H9 (cell line): ENCODE data around the gene CAMTA1. TPM values are rescaled to one million over a fixed set of nuclear protein-coding genes. Genes with fewer than 3 reads are reported as not detected.

Experiments
- DNase-seq: peaks from one replicate; pipeline ENCODE4 v3.0.0-alpha.2; 2017
- H2AFZ ChIP-seq: one replicate; pipeline ENCODE4 v1.6.1; 2013; ENCODE audit warnings: mild to moderate bottlenecking, low read length, control low read depth, moderate library complexity
- H2AK5ac ChIP-seq: 2 replicates; pipeline ENCODE4 v1.6.1; 2013; ENCODE audit warnings: low read length, control low read depth, mixed read lengths; ENCODE audit not compliant: insufficient read length
- H2BK120ac ChIP-seq: one replicate; pipeline ENCODE4 v1.6.1; 2013; ENCODE audit warnings: low read depth, mild to moderate bottlenecking, low read length, control low read depth, inconsistent platforms; ENCODE audit not compliant: poor library complexity, severe bottlenecking
- H2BK12ac ChIP-seq: 2 replicates; pipeline ENCODE4 v1.6.1; 2013; ENCODE audit warnings: low read length, control low read depth, mixed read lengths, low read depth; ENCODE audit not compliant: insufficient read length
- H2BK15ac ChIP-seq: 2 replicates; pipeline ENCODE4 v1.6.1; 2013; ENCODE audit warnings: low read depth, low read length, control low read depth
- H2BK20ac ChIP-seq: one replicate; pipeline ENCODE4 v1.6.1; 2013; ENCODE audit warnings: low read depth, mild to moderate bottlenecking, low read length, control low read depth, inconsistent platforms; ENCODE audit not compliant: poor library complexity, severe bottlenecking
- H2BK5ac ChIP-seq: 2 replicates; pipeline ENCODE4 v1.6.1; 2013; ENCODE audit warnings: low read length, control low read depth, mixed read lengths; ENCODE audit not compliant: insufficient read length
- H3K14ac ChIP-seq: 2 replicates; pipeline ENCODE4 v1.6.1; 2013; ENCODE audit warnings: low read length, control low read depth; ENCODE audit not compliant: insufficient read depth
- H3K18ac ChIP-seq: 2 replicates; pipeline ENCODE4 v1.6.1; 2013; ENCODE audit warnings: low read depth, mild to moderate bottlenecking, mixed read lengths, low read length, control low read depth; ENCODE audit not compliant: insufficient read length
- H3K23ac ChIP-seq: 2 replicates; pipeline ENCODE4 v1.6.1; 2013; ENCODE audit warnings: low read length, control low read depth, mixed read lengths, low read depth; ENCODE audit not compliant: insufficient read length
- H3K23me2 ChIP-seq: 2 replicates; pipeline ENCODE4 v1.6.1; 2013; ENCODE audit warnings: low read depth, mild to moderate bottlenecking, mixed read lengths, low read length, control low read depth; ENCODE audit not compliant: insufficient read length, poor library complexity, severe bottlenecking
- H3K27ac ChIP-seq: 2 replicates; pipeline ENCODE4 v1.5.1; 2013; ENCODE audit warnings: low read length, control low read depth, mixed read lengths, low read depth; ENCODE audit not compliant: insufficient read length
- H3K27me3 ChIP-seq: 2 replicates; pipeline ENCODE4 v1.6.1; 2013; ENCODE audit warnings: low read length, control low read depth, inconsistent platforms; ENCODE audit not compliant: insufficient read depth
- H3K4ac ChIP-seq: 2 replicates; pipeline ENCODE4 v1.6.1; 2013; ENCODE audit warnings: low read depth, mild to moderate bottlenecking, control low read depth, inconsistent platforms, low read length, moderate library complexity
- H3K4me1 ChIP-seq: 2 replicates; pipeline ENCODE4 v1.6.1; 2013; ENCODE audit warnings: low read length, control low read depth, inconsistent platforms; ENCODE audit not compliant: insufficient read depth
- H3K4me2 ChIP-seq: 2 replicates; pipeline ENCODE4 v1.6.1; 2013; ENCODE audit warnings: low read length, control low read depth, mixed read lengths; ENCODE audit not compliant: insufficient read length, insufficient read depth
- H3K56ac ChIP-seq: 2 replicates; pipeline ENCODE4 v1.6.1; 2013; ENCODE audit warnings: low read depth, mild to moderate bottlenecking, mixed read lengths, low read length, control low read depth; ENCODE audit not compliant: insufficient read length
- H3K79me1 ChIP-seq: 2 replicates; pipeline ENCODE4 v1.6.1; 2013; ENCODE audit warnings: low read depth, mild to moderate bottlenecking, moderate library complexity, low read length, control low read depth, inconsistent platforms; ENCODE audit not compliant: insufficient read depth, poor library complexity, severe bottlenecking
- H3K79me2 ChIP-seq: 2 replicates; pipeline ENCODE4 v1.6.1; 2013; ENCODE audit warnings: low read length, control low read depth, inconsistent platforms; ENCODE audit not compliant: insufficient read depth
- H3K9ac ChIP-seq: 2 replicates; pipeline ENCODE4 v1.6.1; 2013; ENCODE audit warnings: low read length, control low read depth, mixed read lengths; ENCODE audit not compliant: insufficient read length; ENCODE audit errors: extremely low read depth
- H3K9me3 ChIP-seq: one replicate; pipeline ENCODE4 v1.6.1; 2013; ENCODE audit warnings: low read depth, low read length, inconsistent platforms; ENCODE audit not compliant: control insufficient read depth
- H3T11ph ChIP-seq: one replicate; pipeline ENCODE4 v1.6.1; 2013; ENCODE audit warnings: mild to moderate bottlenecking, low read length, control low read depth, inconsistent platforms
- H4K20me1 ChIP-seq: one replicate; pipeline ENCODE4 v1.6.1; 2013; ENCODE audit not compliant: control insufficient read depth, insufficient read length, insufficient read depth
- H4K5ac ChIP-seq: 2 replicates; pipeline ENCODE4 v1.6.1; 2013; ENCODE audit warnings: low read depth, mild to moderate bottlenecking, mixed read lengths, low read length, control low read depth; ENCODE audit not compliant: insufficient read length
- H4K8ac ChIP-seq: replicated peaks from 2 replicates; pipeline ENCODE4 v1.6.1; 2013; ENCODE audit warnings: low read length, control low read depth, mixed read lengths, low read depth; ENCODE audit not compliant: insufficient read length
- H4K91ac ChIP-seq: 2 replicates; pipeline ENCODE4 v1.6.1; 2013; ENCODE audit warnings: low read depth, mild to moderate bottlenecking, moderate library complexity, mixed read lengths, low read length, control low read depth; ENCODE audit not compliant: insufficient read length
- H3K27ac Mint-ChIP-seq, 3 experiments: 2 replicates in 2 of 3; 3 replicates in 1 of 3; pipeline ENCODE4 v1.8.0; 2020 to 2021; ENCODE audit warnings: mixed read lengths in 3 of 3, mild to moderate bottlenecking in 1 of 3, moderate library complexity in 1 of 3
- H3K27me3 Mint-ChIP-seq: 2 replicates; pipeline ENCODE4 v1.8.0; 2021; ENCODE audit warnings: low read depth, mild to moderate bottlenecking, moderate library complexity, mixed read lengths
- H3K36me3 Mint-ChIP-seq, 3 experiments: 2 replicates in 2 of 3; 3 replicates in 1 of 3; pipeline ENCODE4 v1.8.0; 2020 to 2021; ENCODE audit warnings: low read depth in 3 of 3, mixed read lengths in 3 of 3; ENCODE audit not compliant: insufficient read depth in 1 of 3
- H3K4me1 Mint-ChIP-seq, 2 experiments: 2 replicates each; pipeline ENCODE4 v1.8.0; 2020; ENCODE audit warnings: mixed read lengths in 2 of 2
- H3K4me3 Mint-ChIP-seq, 2 experiments: 2 replicates in 1 of 2; 3 replicates in 1 of 2; pipeline ENCODE4 v1.8.0; 2020 to 2021; ENCODE audit warnings: mild to moderate bottlenecking in 2 of 2, mixed read lengths in 2 of 2, moderate library complexity in 1 of 2
- H3K9me3 Mint-ChIP-seq, 2 experiments: 2 replicates in 1 of 2; 3 replicates in 1 of 2; pipeline ENCODE4 v1.8.0; 2020; ENCODE audit warnings: mild to moderate bottlenecking in 2 of 2, mixed read lengths in 2 of 2, moderate library complexity in 1 of 2
- WGBS: extraction: QIAGEN DNeasy Blood & Tissue Kit; methylation state at CpG from one replicate; pipeline ENCODE4 v1.1.7; 2013; ENCODE audit warnings: missing lambda C conversion rate, low lambda C conversion rate, mixed read lengths; ENCODE audit not compliant: insufficient read length; ENCODE audit errors: extremely low coverage; 5-methylcytosine and 5-hydroxymethylcytosine counted together
- total RNA-seq: library from RNA; stranded (reverse); gene quantifications from 2 replicates; pipeline ENCODE4 v1.2.1, GENCODE V29; 2021
- TF ChIP-seq, protein P1 (sequence below): fragments of 200-600 bp; sonication (generic); conservative IDR thresholded peaks from 3 replicates; pipeline ENCODE4 v1.8.0; 2021; ENCODE audit warnings: antibody characterized with exemption, mild to moderate bottlenecking

The CAMTA1 gene
- total RNA-seq, 1 experiment from 2014 or later, result 115 TPM

DNA sequence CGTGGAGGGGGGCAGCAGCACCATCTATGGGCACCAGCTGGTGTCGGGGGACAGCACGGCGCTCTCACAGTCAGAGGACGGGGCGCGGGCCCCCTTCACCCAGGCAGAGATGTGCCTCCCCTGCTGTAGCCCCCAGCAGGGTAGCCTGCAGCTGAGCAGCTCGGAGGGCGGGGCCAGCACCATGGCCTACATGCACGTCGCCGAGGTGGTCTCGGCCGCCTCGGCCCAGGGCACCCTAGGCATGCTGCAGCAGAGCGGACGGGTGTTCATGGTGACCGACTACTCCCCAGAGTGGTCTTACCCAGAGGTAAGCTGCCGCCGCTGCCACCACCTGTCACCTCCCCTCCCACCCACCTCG is 879.6 kb downstream of the CAMTA1 start:
- no peak overlapping the region for H3T11ph ChIP-seq
- peaks cover 4 to 22% of the 10 kb centered on the region in 2 experiments for H3K4me1 Mint-ChIP-seq
- H3K4ac ChIP-seq, result no peak overlapping the region
- no peak overlapping the region for H2BK12ac ChIP-seq
- H2BK5ac ChIP-seq, result no peak overlapping the region
- H4K91ac ChIP-seq, result no peak overlapping the region
- no peak overlapping the region for H2AK5ac ChIP-seq
- no peak overlapping the region for H4K8ac ChIP-seq
- no peak overlapping the region for H3K27ac Mint-ChIP-seq
- H3K23me2 ChIP-seq, result no peaks in the 10 kb centered on the region
- no peak overlapping the region for H3K56ac ChIP-seq
- H3K9me3 Mint-ChIP-seq, result no peaks in the 10 kb centered on the region; a peak in 2 of 5 replicates
- no CpG with 5 or more reads among the region's 21 CpGs for WGBS
- H3K27me3 ChIP-seq, result no peaks in the 10 kb centered on the region
- H2BK15ac ChIP-seq, result no peak overlapping the region
- H3K4me2 ChIP-seq, result no peak overlapping the region
- no peak overlapping the region for H3K27ac ChIP-seq
- H3K4me3 Mint-ChIP-seq, result no peak overlapping the region
- H2AFZ ChIP-seq, result no peak overlapping the region
- no peaks in the 10 kb centered on the region for H3K9me3 ChIP-seq
- H3K27me3 Mint-ChIP-seq, result no peaks in the 10 kb centered on the region
- TF ChIP-seq, protein P1, sequence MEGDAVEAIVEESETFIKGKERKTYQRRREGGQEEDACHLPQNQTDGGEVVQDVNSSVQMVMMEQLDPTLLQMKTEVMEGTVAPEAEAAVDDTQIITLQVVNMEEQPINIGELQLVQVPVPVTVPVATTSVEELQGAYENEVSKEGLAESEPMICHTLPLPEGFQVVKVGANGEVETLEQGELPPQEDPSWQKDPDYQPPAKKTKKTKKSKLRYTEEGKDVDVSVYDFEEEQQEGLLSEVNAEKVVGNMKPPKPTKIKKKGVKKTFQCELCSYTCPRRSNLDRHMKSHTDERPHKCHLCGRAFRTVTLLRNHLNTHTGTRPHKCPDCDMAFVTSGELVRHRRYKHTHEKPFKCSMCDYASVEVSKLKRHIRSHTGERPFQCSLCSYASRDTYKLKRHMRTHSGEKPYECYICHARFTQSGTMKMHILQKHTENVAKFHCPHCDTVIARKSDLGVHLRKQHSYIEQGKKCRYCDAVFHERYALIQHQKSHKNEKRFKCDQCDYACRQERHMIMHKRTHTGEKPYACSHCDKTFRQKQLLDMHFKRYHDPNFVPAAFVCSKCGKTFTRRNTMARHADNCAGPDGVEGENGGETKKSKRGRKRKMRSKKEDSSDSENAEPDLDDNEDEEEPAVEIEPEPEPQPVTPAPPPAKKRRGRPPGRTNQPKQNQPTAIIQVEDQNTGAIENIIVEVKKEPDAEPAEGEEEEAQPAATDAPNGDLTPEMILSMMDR, result no peak
- no peaks in the 10 kb centered on the region; the same call in 1 of the 2 replicates for H3K4me1 ChIP-seq
- no peak for DNase-seq
- no peak overlapping the region for H3K9ac ChIP-seq
- no peak overlapping the region for H3K23ac ChIP-seq
- no peak overlapping the region for H2BK20ac ChIP-seq
- H3K79me1 ChIP-seq, result no peaks in the 10 kb centered on the region
- no peaks in the 10 kb centered on the region for H3K36me3 Mint-ChIP-seq
- no peak overlapping the region for H4K5ac ChIP-seq
- no peaks in the 10 kb centered on the region for H3K79me2 ChIP-seq
- H3K18ac ChIP-seq, result no peak overlapping the region
- H2BK120ac ChIP-seq, result no peak overlapping the region
- H3K14ac ChIP-seq, result no peak overlapping the region
- H4K20me1 ChIP-seq, result no peaks in the 10 kb centered on the region
